ENCODE measurements around the gene ATP5PB. TPM values are rescaled to one million over a fixed set of nuclear protein-coding genes. Genes with fewer than 3 reads are reported as not detected.
A peak's percentile ranks its signal among the peaks of the same experiment; 100 is the strongest.

Gene ATP5PB
- total RNA-seq, 1 donor from 2014 or later, result 162 TPM

GRCh38 chr1:111507411-111508201 lies 58.3 kb downstream of the ATP5PB start:
- DNase-seq, result peak; percentile 31

DNA sequence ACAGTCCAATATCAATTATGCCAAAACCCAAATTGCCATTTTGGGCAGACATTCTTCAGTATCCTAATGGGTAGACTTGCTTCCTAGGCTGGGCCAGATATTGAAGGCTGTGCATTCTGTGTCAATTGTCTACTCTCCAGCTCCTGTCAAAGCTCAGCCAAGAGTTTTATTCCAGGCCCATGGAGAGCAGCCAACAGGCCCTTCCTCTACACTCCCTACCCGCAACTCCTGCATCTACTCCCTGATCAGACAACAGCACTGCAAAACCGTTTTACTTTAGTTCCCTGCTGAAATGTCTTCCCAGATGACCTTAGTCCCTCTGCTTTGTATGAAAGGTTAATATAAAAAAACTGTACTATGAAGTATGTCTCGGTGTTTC lies 60.7 kb downstream of the ATP5PB start:
- DNase-seq, result no peak

DNA sequence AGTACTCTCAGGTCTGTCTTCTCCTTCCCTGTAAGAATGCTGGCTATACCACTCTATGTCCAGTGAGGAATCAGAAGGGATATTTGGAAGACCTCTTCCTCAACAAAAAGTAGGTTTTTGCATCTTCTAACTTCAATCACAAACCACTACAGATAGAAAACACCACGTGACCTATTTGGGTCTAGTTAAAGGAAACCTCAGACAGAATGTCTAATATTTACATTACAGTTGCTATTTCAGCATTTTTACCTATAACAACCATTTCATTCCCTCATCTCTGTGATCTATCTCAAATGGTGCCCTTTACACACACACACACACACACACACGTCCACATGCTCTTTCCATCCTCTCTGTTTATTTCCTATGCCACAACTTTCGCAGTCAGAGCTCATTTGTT lies 62.1 kb downstream of the ATP5PB start:
- no peak for DNase-seq

Small RNA genes lying within 50 kb of the gene (small RNA-seq; reads per million reads assigned to genes)
- gene RF00019 (ENCODE audit: low replicate concordance), result not detected
- gene RNU6-792P (ENCODE audit: low replicate concordance), result not detected

Other genes with a start within 250 kb of the ATP5PB start
- gene DENND2D, start 248.8 kb upstream of the ATP5PB start, total RNA-seq, result 14.1 TPM
- 5.5 TPM for gene CHI3L2, start 221.8 kb upstream of the ATP5PB start, total RNA-seq
- 0.20 TPM for gene CHIA, start 158.6 kb upstream of the ATP5PB start, total RNA-seq
- gene OVGP1, start 21.7 kb upstream of the ATP5PB start, total RNA-seq, result 2.7 TPM
- gene WDR77, start 208 bp upstream of the ATP5PB start, total RNA-seq, result 13.6 TPM
- 2.3 TPM for gene C1orf162, start 24.5 kb downstream of the ATP5PB start, total RNA-seq
- gene ADORA3, start 54.2 kb downstream of the ATP5PB start, total RNA-seq, result 0.20 TPM
- gene TMIGD3, start 54.2 kb downstream of the ATP5PB start, total RNA-seq, result 0.30 TPM
- gene RAP1A, start 170.3 kb downstream of the ATP5PB start, total RNA-seq, result 21.4 TPM

Data from skin of body (tissue), 3 donors.